ENCODE results near the gene ASXL1. TPM values are rescaled to one million over a fixed set of nuclear protein-coding genes. Genes with fewer than 3 reads are reported as not detected.
A peak's percentile ranks its signal among the peaks of the same experiment; 100 is the strongest.
"Not testable (repeated sequence)": the region's sequence is repeated elsewhere in the genome, so short reads cannot be mapped to it uniquely, and the experiment has no call there.

The ASXL1 gene
- total and polyA plus RNA-seq, 9 donors, result 28.4 to 42.3 (median 34.7) TPM

DNA sequence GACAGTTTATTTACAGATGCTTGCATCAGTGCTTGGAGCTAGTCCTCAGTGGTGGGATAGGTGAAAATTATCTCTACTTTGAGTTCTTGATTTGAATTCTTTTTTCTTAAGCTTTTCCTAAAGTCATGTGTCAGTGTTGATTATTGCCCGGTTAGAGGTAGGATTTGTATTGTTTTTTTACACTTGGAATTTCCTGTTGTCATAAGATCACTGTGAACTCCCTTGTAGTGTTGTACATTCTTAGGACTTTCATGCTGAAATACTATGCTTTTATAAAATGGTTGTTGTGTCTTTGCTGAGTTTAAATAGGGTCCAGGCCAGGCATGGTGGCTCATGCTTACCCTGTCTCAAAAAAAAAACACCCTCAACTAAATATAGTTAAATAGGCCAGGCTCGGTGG is 20.3 kb downstream of the ASXL1 start:
- H3K4me3 ChIP-seq (ENCODE audit: low read length), result no peak overlapping the region
- H3K27me3 ChIP-seq (ENCODE audit: control insufficient read depth, insufficient read depth, low read length), result no peaks in the 10 kb centered on the region
- WGBS (ENCODE audit: insufficient coverage), result no CpG with 5 or more reads among the region's 2 CpGs
- no peaks in the 10 kb centered on the region for H3K9me3 ChIP-seq (replicated peaks; ENCODE audit: control insufficient read depth, low read depth, low read length)
- H3K4me1 ChIP-seq (ENCODE audit: control insufficient read depth, insufficient read depth, low read length), result no peaks in the 10 kb centered on the region
- H3K36me3 ChIP-seq (ENCODE audit: control insufficient read depth, insufficient read depth, low read length), result peaks cover 26% of the 10 kb centered on the region
- no peak for DNase-seq
- no peak overlapping the region for H3K27ac ChIP-seq (ENCODE audit: low read length)

DNA sequence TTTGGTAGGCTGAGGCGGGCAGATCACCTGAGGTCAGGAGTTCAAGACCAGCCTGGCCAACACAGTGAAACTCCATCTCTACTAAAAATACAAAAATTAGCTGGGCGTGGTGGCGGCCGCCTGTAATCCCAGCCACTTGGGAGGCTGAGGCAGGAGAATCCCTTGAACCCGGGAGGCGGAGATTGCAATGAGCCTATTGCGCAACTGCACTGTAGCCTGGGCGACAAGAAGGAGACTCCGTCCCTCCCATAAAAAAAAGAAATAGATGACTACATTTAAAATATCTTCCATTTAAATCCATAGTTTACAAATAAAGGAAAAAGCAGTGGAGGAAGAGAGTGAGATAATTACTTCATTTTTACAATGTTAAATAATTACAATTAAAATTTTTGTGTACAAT is 21.9 kb downstream of the ASXL1 start:
- peaks cover 22% of the 10 kb centered on the region for H3K36me3 ChIP-seq (ENCODE audit: control insufficient read depth, insufficient read depth, low read length)
- not testable (repeated sequence) for H3K4me3 ChIP-seq (ENCODE audit: low read length); H3K9me3 ChIP-seq (replicated peaks; ENCODE audit: control insufficient read depth, low read depth, low read length); H3K4me1 ChIP-seq (ENCODE audit: control insufficient read depth, insufficient read depth, low read length); DNase-seq; H3K27me3 ChIP-seq (ENCODE audit: control insufficient read depth, insufficient read depth, low read length); H3K27ac ChIP-seq (ENCODE audit: low read length)
- WGBS (ENCODE audit: insufficient coverage), result no CpG with 5 or more reads among the region's 9 CpGs

DNA sequence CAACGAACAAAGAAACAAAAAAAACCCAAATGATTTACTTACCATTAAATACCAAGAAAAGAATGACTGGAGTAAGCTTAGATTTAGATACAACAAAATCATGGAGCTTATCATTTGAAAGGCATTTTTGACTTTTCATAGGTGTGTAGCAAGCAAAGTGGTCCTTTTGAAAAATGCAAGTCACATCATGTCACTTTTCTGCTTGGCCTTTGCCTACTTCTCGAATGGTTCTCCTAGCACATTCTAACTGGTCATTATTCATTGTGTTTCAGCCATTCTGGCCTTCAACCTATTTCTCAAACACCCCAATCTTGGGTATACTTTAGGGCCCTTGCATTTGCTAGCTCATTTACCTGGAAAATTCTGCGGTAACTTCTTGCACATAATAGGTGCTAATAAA is 22.6 kb downstream of the ASXL1 start:
- H3K4me3 ChIP-seq (ENCODE audit: low read length), result no peak overlapping the region
- H3K27me3 ChIP-seq (ENCODE audit: control insufficient read depth, insufficient read depth, low read length), result no peaks in the 10 kb centered on the region
- DNase-seq, result no peak
- H3K27ac ChIP-seq (ENCODE audit: low read length), result no peak overlapping the region
- H3K36me3 ChIP-seq (ENCODE audit: control insufficient read depth, insufficient read depth, low read length), result peaks cover 22% of the 10 kb centered on the region
- no peaks in the 10 kb centered on the region for H3K4me1 ChIP-seq (ENCODE audit: control insufficient read depth, insufficient read depth, low read length)
- H3K9me3 ChIP-seq (replicated peaks; ENCODE audit: control insufficient read depth, low read depth, low read length), result no peaks in the 10 kb centered on the region
- WGBS (ENCODE audit: insufficient coverage), result 100% methylated on average over 1 of the region's 3 CpGs

DNA sequence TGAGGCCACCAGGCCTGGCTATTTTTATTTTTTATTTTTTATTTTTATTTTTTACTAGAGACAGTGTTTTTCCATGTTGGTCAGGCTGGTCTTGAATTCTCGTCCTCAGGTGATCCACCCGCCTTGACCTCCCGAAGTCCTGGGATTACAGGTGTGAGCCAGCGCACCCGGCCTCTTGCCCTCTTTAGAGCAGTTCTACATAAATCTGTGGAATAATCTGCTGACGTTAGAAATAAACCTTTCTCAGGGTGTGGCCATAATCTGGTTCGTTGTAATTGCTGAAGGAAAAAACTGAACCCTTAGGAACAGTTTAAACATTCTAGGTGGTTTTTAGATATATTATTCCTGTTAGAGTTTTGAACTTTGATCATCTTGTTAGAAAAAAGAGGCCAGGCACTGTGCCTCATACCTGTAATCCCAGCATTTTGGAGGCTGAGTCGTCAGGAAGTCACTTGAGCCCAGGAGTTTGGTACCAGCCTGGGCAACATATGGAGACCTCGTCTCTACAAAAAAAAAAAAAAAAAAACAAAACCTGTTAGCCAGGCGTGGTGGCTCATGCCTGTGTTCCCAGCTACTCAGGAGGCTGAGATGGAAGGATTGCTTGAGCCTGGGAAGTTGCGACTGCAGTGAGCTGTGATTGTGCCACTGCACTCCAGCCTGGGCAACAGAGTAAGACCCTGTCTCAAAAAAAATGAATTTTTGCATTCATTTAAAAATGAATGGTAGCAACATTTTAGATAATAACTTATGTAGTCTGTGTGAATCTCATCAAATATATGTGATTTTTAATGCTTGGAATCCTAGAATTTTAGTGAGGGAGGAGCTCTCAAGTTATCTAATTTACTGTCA is 24.2 kb downstream of the ASXL1 start:
- H3K4me3 ChIP-seq (ENCODE audit: low read length), result no peak overlapping the region
- no peak overlapping the region for H3K27ac ChIP-seq (ENCODE audit: low read length)
- no peaks in the 10 kb centered on the region for H3K4me1 ChIP-seq (ENCODE audit: control insufficient read depth, insufficient read depth, low read length)
- no peak for DNase-seq
- H3K36me3 ChIP-seq (ENCODE audit: control insufficient read depth, insufficient read depth, low read length), result peaks cover 24% of the 10 kb centered on the region
- 96% methylated on average over 5 of the region's 11 CpGs for WGBS (ENCODE audit: insufficient coverage)
- no peaks in the 10 kb centered on the region for H3K27me3 ChIP-seq (ENCODE audit: control insufficient read depth, insufficient read depth, low read length)
- H3K9me3 ChIP-seq (replicated peaks; ENCODE audit: control insufficient read depth, low read depth, low read length), result no peaks in the 10 kb centered on the region

DNA sequence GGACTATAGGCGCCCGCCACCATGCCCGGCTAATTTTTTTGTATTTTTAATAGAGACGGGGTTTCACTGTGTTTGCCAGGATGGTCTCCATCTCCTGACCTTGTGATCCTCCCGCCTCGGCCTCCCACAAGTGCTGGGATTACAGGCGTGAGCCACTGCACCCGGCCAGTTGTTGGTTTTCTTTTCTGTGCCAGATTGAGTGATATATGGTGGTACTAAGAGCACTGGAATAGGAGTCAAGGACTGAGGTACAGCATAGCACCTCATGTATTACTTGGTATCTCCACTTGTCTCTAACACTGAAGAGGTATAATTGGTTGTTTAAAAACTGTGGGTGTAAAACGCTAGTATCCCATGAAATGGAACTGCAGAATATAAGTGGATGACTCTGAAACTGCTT is 25.3 kb downstream of the ASXL1 start:
- H3K4me1 ChIP-seq (ENCODE audit: control insufficient read depth, insufficient read depth, low read length); H3K4me3 ChIP-seq (ENCODE audit: low read length); DNase-seq; H3K27ac ChIP-seq (ENCODE audit: low read length); H3K27me3 ChIP-seq (ENCODE audit: control insufficient read depth, insufficient read depth, low read length); H3K9me3 ChIP-seq (replicated peaks; ENCODE audit: control insufficient read depth, low read depth, low read length): not testable (repeated sequence)
- WGBS (ENCODE audit: insufficient coverage), result 100% methylated on average over 6 of the region's 9 CpGs
- H3K36me3 ChIP-seq (ENCODE audit: control insufficient read depth, insufficient read depth, low read length), result peaks cover 20% of the 10 kb centered on the region

DNA sequence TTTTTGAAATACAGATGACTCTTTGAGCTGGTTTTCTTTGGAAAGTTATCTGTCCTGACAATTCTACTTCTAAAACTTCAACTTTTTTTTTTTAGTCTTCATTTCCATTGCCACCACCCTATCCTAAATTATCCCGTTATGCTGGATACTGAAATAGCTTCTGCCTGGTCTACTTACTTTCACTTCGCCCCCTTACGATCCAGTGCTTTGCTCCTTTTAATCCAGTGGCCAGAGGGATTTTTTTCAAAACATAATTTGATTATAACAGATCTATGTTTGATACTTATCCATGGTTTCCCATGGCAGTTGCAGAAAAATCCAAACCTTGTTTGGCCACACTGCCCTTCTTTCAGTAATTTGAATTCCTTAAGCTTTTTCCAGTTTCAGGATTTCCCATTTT is 27.4 kb downstream of the ASXL1 start:
- H3K36me3 ChIP-seq (ENCODE audit: control insufficient read depth, insufficient read depth, low read length), result peaks cover 18% of the 10 kb centered on the region
- WGBS (ENCODE audit: insufficient coverage), result 71% methylated on average over 1 of the region's 3 CpGs

DNA sequence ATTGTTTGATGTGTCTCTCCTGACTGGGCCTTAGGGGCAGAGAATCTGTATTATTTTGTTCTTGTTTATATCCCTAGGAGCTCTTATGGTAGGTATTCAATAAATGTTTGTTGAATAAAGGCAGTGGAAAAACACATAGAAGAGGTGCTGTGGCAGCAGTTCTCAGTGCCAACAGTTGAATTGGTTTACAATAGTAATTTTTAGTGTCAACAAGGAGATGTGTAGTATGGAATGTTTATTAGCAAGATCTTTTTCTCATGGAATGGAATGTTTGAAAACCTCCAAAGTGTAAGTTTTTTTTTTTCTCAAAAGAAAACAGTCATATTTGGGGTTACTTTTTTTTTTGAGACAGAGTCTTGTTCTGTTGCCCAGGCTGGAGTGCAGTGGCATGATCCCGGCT is 28.0 kb downstream of the ASXL1 start:
- 100% methylated on average over 1 of the region's 1 CpG for WGBS (ENCODE audit: insufficient coverage)
- Histone ChIP-seq H3K4me3 (ENCODE audit: low read length) (no peak overlapping the region), H3K9me3 (replicated peaks; ENCODE audit: control insufficient read depth, low read depth, low read length) (no peaks in the 10 kb centered on the region), H3K27me3 (ENCODE audit: control insufficient read depth, insufficient read depth, low read length) (no peaks in the 10 kb centered on the region), H3K36me3 (ENCODE audit: control insufficient read depth, insufficient read depth, low read length) (peaks cover 18% of the 10 kb centered on the region), H3K4me1 (ENCODE audit: control insufficient read depth, insufficient read depth, low read length) (no peaks in the 10 kb centered on the region), H3K27ac (ENCODE audit: low read length) (no peak overlapping the region)
- DNase-seq, result no peak

More for the DNA sequence above, 27.4 kb downstream of the ASXL1 start:
- no peak overlapping the region for H3K4me3 ChIP-seq (ENCODE audit: low read length)
- DNase-seq, result peak; percentile 39
- H3K27ac ChIP-seq (ENCODE audit: low read length), result no peak overlapping the region
- H3K9me3 ChIP-seq (replicated peaks; ENCODE audit: control insufficient read depth, low read depth, low read length), result no peaks in the 10 kb centered on the region
- no peaks in the 10 kb centered on the region for H3K4me1 ChIP-seq (ENCODE audit: control insufficient read depth, insufficient read depth, low read length)
- H3K27me3 ChIP-seq (ENCODE audit: control insufficient read depth, insufficient read depth, low read length), result no peaks in the 10 kb centered on the region

DNA sequence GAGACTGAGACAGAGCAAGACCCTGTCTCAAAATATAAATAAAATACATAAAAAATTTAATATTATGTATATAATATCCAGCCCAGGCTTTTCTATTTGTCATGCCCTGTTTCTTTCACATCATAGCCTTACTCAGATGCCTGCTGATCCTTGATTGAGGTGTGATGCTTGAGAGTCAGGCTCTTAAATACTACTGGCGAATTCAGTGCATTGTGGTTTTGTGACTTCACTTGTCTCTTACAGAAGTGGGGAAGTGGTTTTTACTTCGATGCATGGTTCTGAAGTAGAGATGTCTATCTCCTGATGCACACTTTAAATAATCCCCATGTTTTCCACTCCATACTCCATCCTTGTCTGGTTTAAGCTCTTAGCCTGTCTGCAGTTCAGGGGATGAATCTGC is 29.1 kb downstream of the ASXL1 start:
- Histone ChIP-seq H3K36me3 (ENCODE audit: control insufficient read depth, insufficient read depth, low read length) (peaks cover 17% of the 10 kb centered on the region), H3K4me1 (ENCODE audit: control insufficient read depth, insufficient read depth, low read length) (no peaks in the 10 kb centered on the region), H3K27me3 (ENCODE audit: control insufficient read depth, insufficient read depth, low read length) (no peaks in the 10 kb centered on the region), H3K9me3 (replicated peaks; ENCODE audit: control insufficient read depth, low read depth, low read length) (no peaks in the 10 kb centered on the region), H3K4me3 (ENCODE audit: low read length) (no peak overlapping the region), H3K27ac (ENCODE audit: low read length) (no peak overlapping the region)
- WGBS (ENCODE audit: insufficient coverage), result no CpG with 5 or more reads among the region's 2 CpGs
- DNase-seq, result no peak

DNA sequence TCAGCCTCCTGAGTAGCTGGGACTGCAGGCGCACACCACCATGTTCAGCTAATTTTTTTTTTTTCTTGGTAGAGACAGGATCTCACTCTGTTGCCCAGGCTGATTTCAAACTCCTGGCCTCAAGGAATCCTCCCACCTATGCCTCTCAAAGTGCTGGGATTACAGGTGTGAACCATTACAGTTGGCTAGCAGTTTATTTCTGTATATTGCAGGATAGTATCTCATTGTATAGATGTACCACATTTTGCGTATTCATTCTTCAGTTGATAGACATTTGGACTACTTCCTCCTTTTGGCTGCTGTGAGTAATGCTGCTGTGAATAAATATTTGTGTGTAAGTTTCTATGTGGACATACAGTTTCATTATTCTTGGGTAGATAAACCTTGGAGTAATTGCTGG is 32.9 kb downstream of the ASXL1 start:
- no peak for DNase-seq
- peaks cover 11% of the 10 kb centered on the region for H3K36me3 ChIP-seq (ENCODE audit: control insufficient read depth, insufficient read depth, low read length)
- H3K4me1 ChIP-seq (ENCODE audit: control insufficient read depth, insufficient read depth, low read length), result no peaks in the 10 kb centered on the region
- no peaks in the 10 kb centered on the region for H3K27me3 ChIP-seq (ENCODE audit: control insufficient read depth, insufficient read depth, low read length)
- no peak overlapping the region for H3K4me3 ChIP-seq (ENCODE audit: low read length)
- H3K27ac ChIP-seq (ENCODE audit: low read length), result no peak overlapping the region
- peaks cover 3% of the 10 kb centered on the region for H3K9me3 ChIP-seq (replicated peaks; ENCODE audit: control insufficient read depth, low read depth, low read length)
- no CpG with 5 or more reads among the region's 2 CpGs for WGBS (ENCODE audit: insufficient coverage)

DNA sequence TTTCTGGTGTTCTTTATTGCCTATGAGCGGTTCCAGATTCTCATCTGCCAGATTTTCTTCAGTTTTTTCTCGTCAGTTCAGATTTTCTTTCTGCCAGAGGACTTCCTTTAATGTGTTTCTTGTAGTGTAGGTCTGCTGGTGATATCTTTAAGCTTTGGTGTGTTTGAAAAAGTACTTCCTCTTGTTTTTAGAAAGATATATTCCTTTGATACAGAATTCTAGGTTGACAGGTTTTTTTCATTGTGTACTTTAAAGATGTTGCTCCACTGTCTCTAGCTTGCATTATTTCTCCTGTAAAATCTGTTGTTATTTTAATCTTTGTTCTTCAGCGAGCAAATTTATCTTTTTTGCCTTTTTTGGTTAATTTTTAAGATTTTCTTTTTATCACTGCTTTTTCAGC is 36.9 kb downstream of the ASXL1 start:
- Histone ChIP-seq H3K27ac (ENCODE audit: low read length) (no peak overlapping the region), H3K4me1 (ENCODE audit: control insufficient read depth, insufficient read depth, low read length) (no peaks in the 10 kb centered on the region), H3K36me3 (ENCODE audit: control insufficient read depth, insufficient read depth, low read length) (peaks cover 7% of the 10 kb centered on the region), H3K9me3 (replicated peaks; ENCODE audit: control insufficient read depth, low read depth, low read length) (peaks cover 3% of the 10 kb centered on the region), H3K4me3 (ENCODE audit: low read length) (no peak overlapping the region), H3K27me3 (ENCODE audit: control insufficient read depth, insufficient read depth, low read length) (no peaks in the 10 kb centered on the region)
- no CpG with 5 or more reads among the region's 3 CpGs for WGBS (ENCODE audit: insufficient coverage)
- no peak for DNase-seq
